ENCODE data around the gene LCN6.
A peak's percentile ranks its signal among the peaks of the same experiment; 100 is the strongest.
"Not testable (repeated sequence)": the region's sequence is repeated elsewhere in the genome, so short reads cannot be mapped to it uniquely, and the experiment has no call there.

LCN6 gene

DNA sequence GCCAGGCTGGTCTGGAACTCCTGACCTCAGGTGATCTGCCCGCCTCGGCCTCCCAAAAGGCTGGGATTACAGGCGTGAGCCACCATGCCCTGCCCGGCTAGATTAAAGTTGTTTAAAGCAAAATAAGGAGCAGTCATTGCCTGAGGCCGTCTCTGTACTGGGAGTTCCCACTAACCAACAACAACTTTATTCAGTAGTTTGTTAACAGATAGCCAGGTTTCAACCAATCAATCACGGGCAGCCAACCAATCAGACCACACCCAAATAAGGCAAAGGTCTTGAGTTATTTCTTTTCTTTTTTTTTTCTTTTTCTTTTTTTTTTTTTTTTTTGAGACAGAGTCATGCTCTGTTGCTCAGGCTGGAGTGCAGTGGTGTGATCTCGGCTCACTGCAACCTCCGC lies 43.6 kb downstream of the LCN6 start:
- not testable (repeated sequence) for DNase-seq

DNA sequence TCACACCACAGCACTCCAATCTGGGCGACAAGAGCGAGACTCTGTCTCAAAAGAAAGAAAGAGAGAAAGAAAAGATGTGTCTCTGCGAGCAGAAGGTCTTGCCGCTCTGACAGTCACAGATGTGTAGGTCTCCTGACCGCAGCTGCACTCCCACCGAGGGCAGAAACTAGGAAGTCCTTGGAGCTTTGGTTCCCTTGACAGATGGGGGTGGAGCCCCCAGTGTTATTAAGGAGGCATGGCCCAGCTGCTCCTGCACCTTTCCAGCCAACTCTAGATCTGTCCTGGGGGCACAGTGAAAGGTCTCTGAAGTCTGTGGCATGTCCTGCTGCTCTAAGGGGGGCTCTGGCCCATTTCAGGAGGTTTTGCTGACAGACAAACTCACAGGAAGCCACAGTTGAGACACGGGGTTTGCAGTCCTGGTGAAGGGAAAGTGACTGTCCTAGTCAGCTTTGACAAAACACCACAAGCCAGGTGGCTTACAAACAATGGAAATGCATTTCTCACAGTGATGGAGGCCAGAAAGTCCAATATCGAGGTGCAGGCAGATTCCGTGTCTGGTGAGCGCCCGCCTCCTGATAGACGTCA lies 45.0 kb downstream of the LCN6 start:
- DNase-seq = no peak

DNA sequence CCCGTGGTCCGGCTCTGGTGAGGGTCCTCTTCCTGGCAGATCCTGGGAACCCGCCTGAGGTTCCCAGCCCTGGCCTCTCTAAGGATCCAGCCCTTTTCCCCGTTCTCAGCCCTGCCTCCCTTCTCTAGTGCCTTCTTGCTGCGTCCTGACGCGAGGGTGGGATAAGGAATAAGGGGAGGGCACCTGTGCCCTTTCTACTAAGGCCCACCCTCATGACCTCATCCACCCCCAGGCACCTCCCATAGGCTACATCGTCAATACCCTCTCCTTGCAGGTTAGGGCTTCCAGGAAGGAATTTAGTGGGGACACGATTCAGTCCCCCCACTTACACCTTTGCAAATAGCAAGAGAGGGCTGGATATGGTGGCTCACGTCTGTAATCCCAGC lies 46.7 kb downstream of the LCN6 start:
- no peak for DNase-seq

DNA sequence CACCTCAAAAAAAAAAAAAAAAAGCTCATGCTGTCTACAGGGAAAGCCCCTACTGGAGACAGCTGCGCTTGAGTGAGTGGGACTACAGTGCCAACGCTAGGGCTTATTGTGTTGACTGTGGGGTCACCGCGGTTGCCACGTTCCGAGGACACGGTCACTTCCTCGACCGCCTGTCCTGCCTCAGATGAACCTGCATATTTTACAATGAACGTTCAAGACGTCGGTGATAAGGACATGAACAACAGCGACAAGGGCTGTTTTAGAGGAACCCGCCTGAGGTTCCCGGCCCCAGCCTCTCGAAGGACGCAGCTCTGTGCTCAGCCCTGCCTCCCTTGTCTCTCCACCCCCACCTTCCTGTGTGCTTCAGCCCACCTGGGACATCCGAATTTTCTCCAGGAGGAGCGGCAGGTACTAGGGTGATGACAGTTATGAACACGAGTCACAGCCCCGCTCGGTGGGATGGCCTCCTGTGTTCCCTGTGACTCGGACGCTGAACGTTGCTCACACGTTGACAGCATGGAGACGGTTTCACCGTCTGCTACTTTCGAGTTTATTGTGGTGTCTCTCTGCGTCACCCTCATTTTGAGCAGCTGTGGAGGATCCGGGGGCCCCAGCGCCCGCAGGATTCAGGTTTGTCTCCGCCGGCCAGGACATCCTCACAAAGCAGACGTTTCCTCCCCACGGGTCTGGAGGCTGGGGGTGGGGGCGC lies 47.2 kb downstream of the LCN6 start:
- DNase-seq = no peak

DNA sequence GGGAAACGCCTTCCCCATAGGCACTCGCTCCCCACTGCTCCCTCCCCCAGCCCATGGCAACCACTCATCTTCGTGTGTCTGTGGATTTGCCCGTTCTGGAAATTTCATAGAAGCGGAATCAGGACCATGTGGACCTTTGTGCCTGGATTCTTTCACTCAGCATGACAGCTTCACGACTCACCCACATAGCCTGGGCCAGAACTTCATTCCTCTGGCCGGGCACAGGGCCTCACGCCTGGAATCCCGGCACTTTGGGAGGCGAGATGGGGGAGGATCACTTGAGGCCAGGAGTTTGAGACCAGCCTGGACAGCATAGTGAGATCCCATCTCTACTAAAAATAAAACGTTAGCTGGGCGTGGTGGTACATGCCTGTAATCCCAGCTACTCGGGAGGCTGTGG lies 48.0 kb downstream of the LCN6 start:
- DNase-seq = no peak

DNA sequence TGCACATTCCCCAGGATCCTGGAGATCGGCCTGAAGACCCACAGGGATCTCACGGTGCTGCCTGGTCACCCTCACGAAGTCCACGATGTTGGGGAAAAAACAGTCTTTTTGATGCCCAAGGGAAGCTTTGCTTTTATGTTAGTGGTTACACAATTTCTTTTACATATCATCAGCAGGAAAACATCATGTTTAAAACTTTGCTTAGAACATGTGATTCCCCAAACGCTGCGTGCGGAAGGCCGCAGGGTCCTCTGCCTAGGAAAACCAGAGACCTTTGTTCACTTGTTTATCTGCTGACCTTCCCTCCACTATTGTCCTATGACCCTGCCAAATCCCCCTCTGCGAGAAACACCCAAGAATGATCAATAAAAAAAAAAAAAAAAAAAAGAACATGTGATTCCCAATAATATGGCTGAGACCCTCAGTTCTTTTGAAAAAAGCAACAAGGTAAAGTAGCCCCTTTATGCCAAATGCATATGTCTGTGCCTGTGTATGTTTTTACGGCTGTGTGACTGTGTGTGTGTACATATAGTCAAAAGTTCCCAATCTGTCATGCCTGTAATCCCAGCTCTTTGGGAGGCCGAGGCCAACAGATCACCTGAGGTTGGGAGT lies 49.6 kb downstream of the LCN6 start:
- DNase-seq = no peak

DNA sequence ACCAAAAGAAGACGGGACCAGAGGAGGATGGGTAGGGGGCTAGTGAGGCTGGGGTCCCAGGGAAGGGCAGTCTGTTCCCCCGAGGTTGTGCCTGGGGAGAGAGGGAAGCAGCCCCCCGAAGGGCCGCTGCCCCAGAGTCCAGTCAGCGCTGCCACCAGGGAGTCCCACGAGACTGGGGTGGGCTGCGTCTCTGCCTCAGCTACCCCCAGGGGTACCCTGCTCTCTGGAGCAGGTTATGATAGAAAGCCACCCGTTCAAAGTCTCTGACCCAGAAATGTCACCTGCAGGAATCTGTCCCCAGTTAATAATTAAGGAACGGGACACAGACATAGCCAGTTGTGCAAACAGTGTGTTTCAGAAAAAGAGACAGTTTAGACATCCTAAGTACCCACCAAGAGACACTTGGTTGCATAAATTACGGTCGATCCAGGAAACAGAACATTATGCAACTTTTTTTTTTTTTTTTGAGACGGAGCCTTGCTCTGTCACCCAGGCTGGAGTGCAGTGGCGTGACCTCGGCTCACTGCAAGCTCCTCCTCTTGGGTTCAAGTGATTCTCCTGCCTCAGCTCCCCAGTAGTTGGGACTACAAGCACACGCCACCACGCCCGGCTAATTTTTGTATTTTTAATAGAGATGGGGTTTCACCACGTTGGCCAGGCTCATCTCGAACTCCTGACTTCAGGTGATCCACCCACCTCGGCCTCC lies 50.4 kb downstream of the LCN6 start:
- no peak for DNase-seq

DNA sequence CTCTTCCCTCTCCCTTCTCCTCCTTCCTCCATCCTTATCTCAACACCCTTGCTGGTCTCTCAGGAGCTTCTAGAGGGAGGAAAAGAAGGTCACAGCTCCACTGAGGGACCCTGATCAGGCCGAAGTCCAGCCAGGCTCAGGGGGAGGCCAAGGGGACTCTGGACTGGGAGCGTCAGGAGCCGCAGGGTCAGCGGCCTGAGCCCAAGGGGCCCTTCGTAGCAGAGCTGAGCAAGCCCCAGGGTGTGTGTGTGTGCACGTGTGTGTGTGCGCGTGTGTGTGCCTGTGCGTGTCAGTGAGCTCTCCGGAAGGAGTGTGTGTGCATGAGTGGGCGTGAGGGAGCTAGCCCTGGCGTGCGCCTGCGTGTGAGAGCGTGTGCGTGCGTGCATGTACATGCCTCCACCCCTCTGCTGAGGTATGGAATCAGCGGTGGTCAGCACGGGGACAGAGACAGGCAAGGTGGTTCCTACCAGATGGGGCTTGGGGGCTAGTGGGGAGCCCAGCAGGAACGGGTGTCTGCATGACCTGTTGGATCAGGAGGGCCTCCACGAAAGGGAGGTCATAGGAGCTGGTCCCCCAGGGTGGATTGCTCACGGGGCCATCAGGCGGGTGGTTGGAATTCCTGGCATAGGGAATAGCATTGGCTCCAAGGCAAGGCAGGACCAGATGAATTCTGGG lies 51.0 kb downstream of the LCN6 start:
- no peak for DNase-seq

DNA sequence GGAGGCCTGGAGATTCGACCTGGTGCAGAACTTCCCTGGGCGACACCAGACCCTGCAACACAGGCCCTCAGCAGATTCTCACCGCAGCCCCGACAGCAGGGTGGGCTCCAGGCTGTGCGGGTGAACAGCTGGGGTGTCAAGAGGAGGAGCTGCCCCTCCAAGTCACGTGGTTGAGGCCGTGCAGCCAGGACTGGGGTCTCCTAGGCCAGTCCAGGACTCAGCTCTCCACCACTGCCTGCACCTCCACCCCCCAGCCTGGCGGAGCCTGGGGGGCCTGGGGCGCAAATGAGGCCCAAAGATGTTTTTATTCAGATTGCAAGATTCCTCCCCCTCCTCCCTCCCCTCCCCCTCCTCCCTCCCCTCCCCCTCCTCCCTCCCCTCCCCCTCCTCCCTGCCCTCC lies 51.8 kb downstream of the LCN6 start:
- DNase-seq = no peak

DNA sequence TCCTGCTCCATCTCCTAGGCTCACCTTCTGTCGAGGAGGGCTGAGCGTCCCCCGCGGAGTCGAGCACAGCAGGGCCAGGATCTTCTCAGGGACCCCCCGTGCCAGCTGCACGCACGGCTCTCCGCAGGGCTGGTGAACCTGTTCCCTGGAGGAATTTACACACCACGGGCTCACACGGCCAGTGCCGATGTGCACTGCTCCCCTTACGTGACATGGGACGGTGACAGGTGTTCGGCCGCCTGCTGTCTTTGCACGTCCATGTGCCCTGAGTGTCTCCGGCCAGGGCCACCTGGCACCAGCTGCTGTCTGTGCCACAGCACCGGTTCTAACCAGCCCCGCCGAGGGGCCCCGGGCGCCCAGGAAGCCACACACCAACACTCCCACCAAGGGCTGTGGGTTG lies 52.4 kb downstream of the LCN6 start:
- peak; percentile 53 for DNase-seq

DNA sequence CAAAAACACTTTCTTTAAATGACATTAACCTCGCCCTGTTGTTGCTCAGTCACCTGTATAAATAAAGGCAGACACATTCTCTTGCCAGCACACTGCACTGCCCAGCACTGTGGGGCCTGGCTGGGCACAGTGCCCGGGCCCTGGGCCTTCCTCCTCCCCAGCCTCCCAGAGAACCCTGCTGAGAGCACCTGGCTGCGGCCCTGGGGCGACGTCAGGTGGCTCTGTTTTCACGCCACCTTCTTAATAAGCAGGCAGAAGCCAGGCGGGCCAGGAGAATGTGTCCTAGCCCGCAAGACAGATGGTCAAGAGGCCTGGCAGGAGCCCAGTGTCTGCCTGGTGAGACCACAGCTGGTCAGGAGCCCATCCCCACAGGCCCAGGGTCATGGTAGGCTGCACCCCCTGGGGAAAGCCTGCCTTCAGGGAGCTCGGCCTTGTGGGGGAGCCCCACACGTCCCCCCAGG lies 52.9 kb downstream of the LCN6 start:
- DNase-seq = peak; percentile 63

DNA sequence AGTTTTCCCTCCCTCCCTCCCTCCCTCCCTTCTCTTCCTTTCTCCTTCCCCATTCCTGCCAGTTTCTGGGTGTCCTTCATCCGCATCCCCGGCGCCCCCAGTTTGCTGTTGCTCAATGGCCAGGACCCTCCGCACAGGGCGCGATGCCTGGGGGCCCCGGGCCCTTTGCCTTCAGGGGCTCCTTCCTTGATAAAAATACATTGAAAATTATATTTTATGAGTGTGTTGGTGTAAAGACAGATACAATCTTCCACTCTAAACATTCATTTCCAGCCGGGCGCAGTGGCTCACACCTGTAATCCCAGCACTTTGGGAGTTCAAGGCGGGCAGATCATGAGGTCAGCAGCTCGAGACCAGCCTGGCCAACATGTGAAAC lies 53.5 kb downstream of the LCN6 start:
- no peak for DNase-seq

DNA sequence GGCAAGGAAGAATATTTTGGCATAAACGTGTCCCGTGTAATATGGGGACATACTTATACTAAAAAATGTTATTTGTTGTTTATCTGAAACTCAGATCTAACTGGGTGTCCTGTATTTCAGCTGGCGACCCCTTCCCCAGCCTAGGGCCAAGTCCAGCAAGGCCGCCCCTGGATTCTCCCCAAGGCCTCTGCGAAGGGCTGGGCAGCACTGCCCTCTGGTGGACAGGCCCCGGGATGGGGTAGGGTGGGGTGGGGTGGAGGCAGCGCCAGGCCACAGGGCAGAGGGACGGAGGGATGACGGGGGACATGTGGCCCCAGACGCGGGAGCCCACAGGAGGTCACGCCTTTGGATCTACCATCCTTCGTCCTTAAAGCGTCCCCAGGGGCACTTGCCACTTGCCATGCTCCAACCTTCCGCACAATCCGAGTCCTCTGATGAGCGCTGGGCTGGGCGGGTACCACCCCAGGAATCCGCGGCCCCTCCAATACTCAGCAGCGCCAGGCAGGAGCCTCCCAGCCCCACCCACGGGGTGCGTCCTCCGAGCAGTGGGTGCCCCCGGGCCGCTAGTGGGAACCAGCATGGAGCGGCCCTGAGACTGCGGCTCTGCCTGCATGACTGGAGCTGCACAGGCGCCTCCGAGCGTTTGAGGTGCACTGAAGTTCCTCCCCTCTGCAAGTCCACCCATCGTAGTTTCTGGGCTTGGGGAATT lies 54.0 kb downstream of the LCN6 start:
- DNase-seq = no peak

All from SHP77 treated with DMSO at 0.1 percent for 48 hours (cell line).